Measurements from ENCODE around the gene KIAA1755.

GRCh38 chr20:38165089-38165965 is 95.2 kb downstream of the KIAA1755 start, which contains the start of gene TGM2:
- no peak for TF ChIP-seq EZH2phosphoT487 (IDR thresholded peaks at IDR 0.05; ENCODE audit: borderline replicate concordance, low read length)
- peak; percentile 87 for TF ChIP-seq CTCF (IDR thresholded peaks at IDR 0.05; ENCODE audit: low read depth, low read length, poor library complexity, severe bottlenecking)

All from DOHH2 (cell line).